HUES48 (cell line): ENCODE results near the gene NRSN1.
"Not testable (repeated sequence)": the region's sequence is repeated elsewhere in the genome, so short reads cannot be mapped to it uniquely, and the experiment has no call there.

ENCODE experiments used
- H3K27ac ChIP-seq: one replicate; pipeline ENCODE4 v1.7.0; 2013; ENCODE audit warnings: low read depth, low read length, inconsistent platforms
- H3K27me3 ChIP-seq: 2 replicates; pipeline ENCODE4 v1.6.1; 2013; ENCODE audit warnings: mild to moderate bottlenecking, low read length; ENCODE audit not compliant: control insufficient read depth, insufficient read depth
- H3K36me3 ChIP-seq: 2 replicates; pipeline ENCODE4 v1.6.1; 2013; ENCODE audit warnings: low read length; ENCODE audit not compliant: control insufficient read depth, insufficient read depth
- H3K4me1 ChIP-seq: 2 replicates; pipeline ENCODE4 v1.6.1; 2013; ENCODE audit warnings: mild to moderate bottlenecking, low read length; ENCODE audit not compliant: control insufficient read depth, insufficient read depth
- H3K4me3 ChIP-seq: 2 replicates; pipeline ENCODE4 v1.5.1; 2013; ENCODE audit warnings: mild to moderate bottlenecking, low read depth, low read length
- H3K9ac ChIP-seq: 2 replicates; pipeline ENCODE4 v1.6.1; 2013; ENCODE audit warnings: mild to moderate bottlenecking, low read depth, low read length, moderate library complexity
- H3K9me3 ChIP-seq: 2 replicates; pipeline ENCODE4 v1.6.1; 2013; ENCODE audit warnings: low read length; ENCODE audit not compliant: control insufficient read depth, insufficient read depth

The NRSN1 gene

DNA sequence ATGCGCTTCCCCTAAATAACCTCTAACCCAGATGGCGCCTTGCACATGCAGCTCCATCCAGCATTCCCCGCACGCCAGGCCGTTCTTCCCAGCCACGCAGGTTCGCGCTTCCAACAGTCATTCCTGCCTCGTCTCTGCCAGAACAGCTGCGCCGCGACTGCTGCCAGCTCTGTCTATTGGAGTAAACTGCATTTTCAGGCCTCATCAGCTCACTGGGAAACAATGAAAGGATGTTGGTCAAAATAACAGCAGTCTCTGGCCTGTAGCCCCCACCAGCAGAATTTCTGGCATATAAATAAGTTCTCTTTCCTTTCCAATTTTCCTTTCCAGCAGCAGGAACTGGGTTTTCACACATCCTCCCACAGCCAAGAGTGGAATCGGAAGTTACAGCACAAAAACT lies 14.6 kb downstream of the NRSN1 start:
- H3K9ac ChIP-seq, result no peak overlapping the region
- no peaks in the 10 kb centered on the region for H3K27me3 ChIP-seq
- H3K9me3 ChIP-seq, result no peaks in the 10 kb centered on the region
- no peaks in the 10 kb centered on the region for H3K4me1 ChIP-seq
- no peak overlapping the region for H3K4me3 ChIP-seq
- no peak overlapping the region for H3K27ac ChIP-seq
- no peaks in the 10 kb centered on the region for H3K36me3 ChIP-seq

DNA sequence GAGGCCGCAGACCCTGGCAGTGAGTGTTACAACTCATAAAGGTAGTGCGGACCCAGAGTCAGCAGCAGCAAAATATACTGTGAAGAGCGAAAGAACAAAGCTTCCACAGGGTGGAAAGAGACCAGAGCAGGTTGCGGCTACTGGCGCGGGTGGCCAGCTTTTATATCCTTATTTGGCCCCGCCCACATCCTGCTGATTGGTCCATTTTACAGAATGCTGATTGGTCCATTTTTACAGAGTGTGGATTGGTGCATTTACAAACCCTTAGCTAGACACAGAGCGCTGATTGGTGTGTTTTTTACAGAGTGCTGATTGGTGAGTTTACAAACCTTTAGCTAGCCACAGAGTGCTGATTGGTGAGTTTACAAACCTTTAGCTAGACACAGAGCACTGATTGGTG lies 16.7 kb downstream of the NRSN1 start:
- H3K27ac ChIP-seq, H3K9me3 ChIP-seq, H3K9ac ChIP-seq, H3K36me3 ChIP-seq, H3K27me3 ChIP-seq, H3K4me3 ChIP-seq, H3K4me1 ChIP-seq: not testable (repeated sequence)

DNA sequence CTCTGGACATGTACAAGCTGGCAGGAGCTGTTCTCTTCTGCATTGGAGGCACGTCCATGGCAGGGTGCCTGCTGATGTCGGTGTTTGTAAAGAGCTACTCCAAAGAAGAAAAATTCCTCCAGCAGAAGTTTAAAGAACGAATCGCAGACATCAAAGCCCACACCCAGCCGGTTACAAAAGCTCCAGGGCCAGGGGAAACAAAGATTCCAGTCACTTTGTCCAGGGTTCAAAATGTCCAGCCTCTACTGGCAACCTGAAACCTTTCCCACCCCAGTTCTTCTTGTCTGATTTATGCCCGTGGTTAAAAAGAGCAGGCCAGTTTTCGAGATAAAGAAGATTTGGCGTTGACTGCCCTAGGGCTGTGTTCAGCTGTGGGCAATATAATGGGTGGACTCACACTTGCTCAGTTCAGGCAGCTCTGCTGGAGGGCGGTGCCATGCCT lies 19.7 kb downstream of the NRSN1 start:
- H3K9ac ChIP-seq, result no peak overlapping the region
- no peak overlapping the region for H3K4me3 ChIP-seq
- H3K9me3 ChIP-seq, result no peaks in the 10 kb centered on the region
- H3K4me1 ChIP-seq, result no peaks in the 10 kb centered on the region
- H3K36me3 ChIP-seq, result no peaks in the 10 kb centered on the region
- no peaks in the 10 kb centered on the region for H3K27me3 ChIP-seq
- H3K27ac ChIP-seq, result no peak overlapping the region

DNA sequence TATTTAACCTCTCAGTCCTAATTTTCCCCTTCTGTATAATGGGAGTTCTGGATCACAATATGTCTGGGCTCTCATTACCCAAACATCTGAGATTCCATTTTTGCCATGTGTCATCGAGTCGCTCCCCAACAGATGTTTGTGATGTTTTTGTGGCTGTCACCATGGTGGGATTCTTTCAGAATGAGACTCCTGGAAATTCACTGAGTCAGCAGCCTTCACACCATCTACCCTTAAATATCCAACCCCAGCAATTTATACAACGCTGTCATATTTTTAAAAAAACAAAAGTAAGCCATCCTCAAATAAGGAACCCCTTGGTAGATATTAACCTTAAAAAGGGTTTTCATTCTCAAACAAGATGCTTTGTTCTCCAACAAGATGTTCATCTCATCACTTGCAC lies 20.9 kb downstream of the NRSN1 start:
- Histone ChIP-seq H3K27me3 (no peaks in the 10 kb centered on the region), H3K36me3 (no peaks in the 10 kb centered on the region), H3K9me3 (no peaks in the 10 kb centered on the region), H3K9ac (no peak overlapping the region), H3K27ac (no peak overlapping the region), H3K4me3 (no peak overlapping the region), H3K4me1 (no peaks in the 10 kb centered on the region)

DNA sequence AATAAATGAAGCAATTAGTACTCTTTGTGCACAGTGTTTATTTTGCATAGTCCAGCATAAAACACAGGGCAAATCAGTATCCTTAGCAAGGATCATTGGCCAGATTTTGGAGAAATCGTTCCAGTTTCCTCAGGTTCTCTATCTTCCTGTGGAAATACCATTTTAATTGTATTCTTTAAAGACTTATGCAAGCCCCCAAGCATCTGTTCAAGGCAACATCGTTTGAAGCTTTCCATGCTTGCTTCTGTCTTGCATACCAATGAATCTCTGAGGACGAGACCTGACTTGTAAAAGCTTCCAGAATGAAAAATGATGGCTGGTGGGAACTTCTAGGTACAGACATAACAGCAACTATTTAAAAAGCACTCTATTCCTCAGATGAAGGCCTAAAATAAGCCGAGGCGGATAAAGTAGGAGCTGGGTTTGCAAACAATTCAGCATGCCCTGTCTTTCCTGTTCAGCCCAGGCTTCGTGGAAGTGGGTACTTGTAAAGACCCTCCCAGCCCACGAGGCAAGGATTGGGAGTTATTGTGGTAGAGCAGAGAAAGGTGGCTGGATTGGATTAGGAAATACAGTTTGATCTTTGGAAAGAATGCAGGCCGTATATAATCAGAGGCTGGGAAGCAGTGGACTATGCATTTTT lies 21.6 kb downstream of the NRSN1 start:
- Histone ChIP-seq H3K27ac (no peak overlapping the region), H3K4me3 (no peak overlapping the region), H3K9ac (no peak overlapping the region), H3K9me3 (no peaks in the 10 kb centered on the region), H3K27me3 (no peaks in the 10 kb centered on the region), H3K36me3 (no peaks in the 10 kb centered on the region), H3K4me1 (no peaks in the 10 kb centered on the region)

DNA sequence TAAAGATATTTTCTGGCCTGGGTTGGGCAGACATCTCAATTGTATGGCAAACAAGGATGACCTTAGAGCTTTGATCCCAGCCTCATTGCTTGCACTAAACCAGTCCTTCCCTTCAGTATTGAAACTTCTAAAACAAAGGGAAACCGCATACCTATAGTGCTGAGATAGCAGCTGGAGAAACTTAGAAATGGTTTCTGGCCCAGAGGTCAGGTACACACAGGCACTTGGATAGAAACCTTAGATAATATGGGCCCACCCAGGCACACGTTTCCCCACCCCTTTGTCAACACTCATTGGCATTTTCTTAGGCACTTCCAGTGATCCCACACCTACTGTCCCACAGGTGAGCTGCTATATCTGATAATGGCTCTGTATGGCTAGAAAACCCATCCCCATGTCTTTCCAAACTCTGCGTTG lies 22.1 kb downstream of the NRSN1 start:
- no peak overlapping the region for H3K9ac ChIP-seq
- H3K9me3 ChIP-seq, result no peaks in the 10 kb centered on the region
- H3K4me3 ChIP-seq, result no peak overlapping the region
- H3K27me3 ChIP-seq, result no peaks in the 10 kb centered on the region
- no peaks in the 10 kb centered on the region for H3K4me1 ChIP-seq
- no peaks in the 10 kb centered on the region for H3K36me3 ChIP-seq
- no peak overlapping the region for H3K27ac ChIP-seq

DNA sequence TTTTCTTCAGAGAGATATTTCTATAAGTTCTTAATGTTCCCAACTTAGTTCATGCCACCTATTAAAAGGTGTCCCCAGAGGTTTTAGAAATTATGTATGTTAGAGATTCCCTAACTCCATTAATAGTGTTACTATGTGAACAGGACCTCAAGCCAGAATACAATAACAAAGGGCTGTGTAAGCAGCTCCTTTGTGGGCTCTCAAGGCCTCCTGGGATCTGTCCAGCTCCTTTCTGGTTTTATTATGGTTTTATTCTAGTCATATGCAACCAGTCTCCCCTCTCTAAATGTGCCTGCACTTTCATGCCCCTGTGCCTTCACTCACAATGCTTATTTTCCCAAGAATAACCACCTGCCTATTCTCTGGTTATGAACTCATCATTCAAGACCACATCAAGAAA lies 22.7 kb downstream of the NRSN1 start:
- Histone ChIP-seq H3K9me3 (no peaks in the 10 kb centered on the region), H3K9ac (no peak overlapping the region), H3K4me3 (no peak overlapping the region), H3K27me3 (no peaks in the 10 kb centered on the region), H3K27ac (no peak overlapping the region), H3K4me1 (no peaks in the 10 kb centered on the region), H3K36me3 (no peaks in the 10 kb centered on the region)

DNA sequence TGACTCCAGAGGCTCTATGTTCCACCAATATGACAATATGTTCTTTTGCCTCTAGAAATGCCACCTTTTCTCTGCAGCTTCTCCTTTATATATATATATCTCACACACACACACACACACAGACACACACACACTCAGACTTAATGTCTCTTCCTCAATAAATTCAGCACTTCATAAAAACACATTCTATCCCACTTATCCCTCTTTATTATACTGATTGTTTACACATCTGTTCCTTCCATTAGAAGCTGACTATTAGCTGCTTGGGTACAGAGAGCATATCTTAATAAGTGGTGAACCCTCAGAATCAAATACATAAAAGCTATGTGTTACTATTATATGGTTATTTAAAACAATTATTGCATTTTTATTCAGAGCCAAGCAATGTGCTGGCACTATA lies 23.3 kb downstream of the NRSN1 start:
- H3K27ac ChIP-seq, result no peak overlapping the region
- no peaks in the 10 kb centered on the region for H3K9me3 ChIP-seq
- no peak overlapping the region for H3K4me3 ChIP-seq
- no peaks in the 10 kb centered on the region for H3K27me3 ChIP-seq
- no peaks in the 10 kb centered on the region for H3K4me1 ChIP-seq
- no peak overlapping the region for H3K9ac ChIP-seq
- no peaks in the 10 kb centered on the region for H3K36me3 ChIP-seq

DNA sequence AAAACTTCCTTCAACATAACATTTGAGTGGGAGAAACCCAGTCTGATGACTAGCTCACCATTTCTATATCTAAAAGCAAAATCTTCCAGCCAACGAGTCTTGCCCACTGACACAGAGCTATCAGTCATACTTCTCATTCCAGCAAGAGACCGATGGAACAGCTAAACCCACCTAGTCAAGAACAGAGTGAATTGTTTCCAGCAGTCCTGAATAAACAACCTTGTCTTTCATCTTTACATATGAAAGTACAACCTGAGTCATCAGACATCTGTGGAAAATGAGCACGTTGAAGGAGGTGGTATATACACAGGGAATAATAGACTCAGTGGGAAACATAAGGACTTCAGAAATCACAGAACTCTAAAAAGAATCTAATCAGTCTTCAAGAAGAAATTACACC lies 23.8 kb downstream of the NRSN1 start:
- H3K9ac ChIP-seq, result no peak overlapping the region
- no peaks in the 10 kb centered on the region for H3K9me3 ChIP-seq
- H3K27me3 ChIP-seq, result no peaks in the 10 kb centered on the region
- H3K4me1 ChIP-seq, result no peaks in the 10 kb centered on the region
- H3K27ac ChIP-seq, result no peak overlapping the region
- no peaks in the 10 kb centered on the region for H3K36me3 ChIP-seq
- H3K4me3 ChIP-seq, result no peak overlapping the region

DNA sequence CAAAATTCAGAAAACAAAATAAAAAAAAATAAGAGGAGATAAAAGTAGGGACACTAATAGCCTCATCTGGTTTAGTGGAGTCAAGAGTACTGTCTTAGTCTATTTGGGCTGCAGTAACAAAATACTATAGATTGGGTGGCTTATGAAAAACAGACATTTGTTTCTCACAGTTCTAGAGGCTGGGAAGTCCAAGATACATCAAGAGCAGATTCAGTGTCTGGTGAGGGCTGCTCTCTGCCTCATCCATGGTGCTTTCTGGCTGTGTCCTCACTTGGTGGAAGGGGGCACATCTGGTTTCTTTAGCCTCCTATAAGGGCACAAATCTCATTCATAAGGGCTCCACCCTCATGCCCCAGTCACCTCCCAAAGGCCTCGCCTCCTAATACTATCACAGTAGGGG lies 26.0 kb downstream of the NRSN1 start:
- no peak overlapping the region for H3K4me3 ChIP-seq
- no peaks in the 10 kb centered on the region for H3K27me3 ChIP-seq
- no peak overlapping the region for H3K9ac ChIP-seq
- no peaks in the 10 kb centered on the region for H3K36me3 ChIP-seq
- no peaks in the 10 kb centered on the region for H3K4me1 ChIP-seq
- H3K27ac ChIP-seq, result no peak overlapping the region
- H3K9me3 ChIP-seq, result no peaks in the 10 kb centered on the region

DNA sequence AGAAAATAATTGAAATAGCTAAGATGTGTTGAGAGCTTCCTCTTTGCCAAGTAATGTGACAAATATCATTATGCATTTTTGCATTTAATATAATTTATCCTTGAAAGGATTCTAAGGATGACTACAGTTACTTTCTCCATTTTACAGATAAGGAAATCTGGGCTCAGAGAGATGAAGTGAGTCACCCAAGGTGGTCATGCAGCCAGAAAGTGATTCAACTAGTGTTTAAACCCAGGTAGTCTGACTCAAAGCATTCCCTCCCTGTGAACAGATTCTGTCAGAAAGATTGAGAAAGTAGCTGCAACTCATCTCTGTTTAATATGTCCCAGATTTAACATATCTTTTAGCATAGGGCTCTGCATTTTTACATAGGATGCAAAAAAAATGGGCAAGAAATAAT lies 28.1 kb downstream of the NRSN1 start:
- no peaks in the 10 kb centered on the region for H3K27me3 ChIP-seq
- no peaks in the 10 kb centered on the region for H3K9me3 ChIP-seq
- H3K4me3 ChIP-seq, result no peak overlapping the region
- H3K27ac ChIP-seq, result no peak overlapping the region
- H3K36me3 ChIP-seq, result no peaks in the 10 kb centered on the region
- H3K4me1 ChIP-seq, result no peaks in the 10 kb centered on the region
- no peak overlapping the region for H3K9ac ChIP-seq

DNA sequence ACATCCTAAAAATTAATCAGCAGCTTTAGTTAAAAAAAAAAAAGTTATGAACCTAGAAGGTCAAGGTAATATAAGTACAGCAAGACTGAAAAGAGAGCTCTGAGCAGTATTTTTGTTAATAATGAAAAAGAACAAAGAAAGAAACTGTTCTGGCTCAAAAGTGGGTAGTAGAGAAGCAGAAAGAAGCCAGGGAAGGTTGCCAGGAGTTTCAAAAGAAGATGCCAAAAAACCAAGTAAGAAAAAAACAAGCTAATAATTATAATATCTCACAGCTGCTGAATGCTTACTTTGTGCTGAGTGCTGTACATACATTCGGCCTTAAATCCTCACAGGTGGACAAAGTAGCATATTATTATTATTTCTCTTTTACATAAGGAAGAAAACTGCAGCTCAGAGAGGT lies 31.9 kb downstream of the NRSN1 start:
- H3K27me3 ChIP-seq, result no peaks in the 10 kb centered on the region
- H3K4me1 ChIP-seq, result no peaks in the 10 kb centered on the region
- no peak overlapping the region for H3K4me3 ChIP-seq
- H3K27ac ChIP-seq, result no peak overlapping the region
- no peak overlapping the region for H3K9ac ChIP-seq
- H3K36me3 ChIP-seq, result no peaks in the 10 kb centered on the region
- no peaks in the 10 kb centered on the region for H3K9me3 ChIP-seq
